HG02763 (cell line): Measurements from ENCODE around the gene ANKRD62.

Source experiments
- ATAC-seq: cut with Tn5 transposase; IDR thresholded peaks from one replicate; pipeline ENCODE4 v1.9.1; 2021; ENCODE audit warnings: mild to moderate bottlenecking, moderate library complexity; ENCODE audit not compliant: unreplicated experiment

The ANKRD62 gene

DNA sequence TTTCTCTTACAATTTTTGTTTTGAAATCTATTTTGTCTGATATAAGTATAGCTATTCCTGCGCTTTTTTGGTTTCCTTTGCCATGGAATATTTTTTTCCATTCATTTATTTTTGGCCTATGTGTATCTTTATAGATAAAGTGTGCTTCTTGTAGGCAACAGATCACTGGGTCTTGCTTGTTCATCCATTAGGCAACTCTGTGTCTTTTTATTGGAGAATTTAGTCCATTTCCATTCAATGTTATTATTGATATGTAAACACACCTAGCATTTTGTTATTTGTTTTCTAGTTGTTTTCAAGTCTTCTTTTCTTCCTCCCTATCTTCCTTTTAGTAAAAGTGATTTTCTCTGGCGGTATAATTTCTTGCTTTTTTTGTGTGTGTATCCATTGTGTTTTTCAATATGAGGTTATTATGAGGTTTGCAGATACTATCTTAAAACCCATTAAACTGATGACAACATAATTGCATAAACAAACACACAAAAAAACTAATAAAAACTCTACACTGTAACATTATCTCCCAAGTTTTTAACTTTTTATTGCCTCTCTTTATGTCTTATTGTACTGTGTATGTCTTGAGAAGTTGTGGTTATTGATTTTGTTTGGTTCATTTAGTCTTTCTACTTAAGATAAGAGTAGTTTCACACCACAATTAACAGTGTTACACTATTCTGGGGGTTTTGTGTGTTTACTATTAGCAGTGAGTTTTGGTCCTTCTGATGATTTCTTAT is 71.6 kb downstream of the ANKRD62 start:
- ATAC-seq = no peak
